Measurements from ENCODE around the gene ADAMTS8. TPM values are rescaled to one million over a fixed set of nuclear protein-coding genes. Genes with fewer than 3 reads are reported as not detected.

The ADAMTS8 gene
- total RNA-seq, 1 donor from 2014 or later: 0.21 TPM

DNA sequence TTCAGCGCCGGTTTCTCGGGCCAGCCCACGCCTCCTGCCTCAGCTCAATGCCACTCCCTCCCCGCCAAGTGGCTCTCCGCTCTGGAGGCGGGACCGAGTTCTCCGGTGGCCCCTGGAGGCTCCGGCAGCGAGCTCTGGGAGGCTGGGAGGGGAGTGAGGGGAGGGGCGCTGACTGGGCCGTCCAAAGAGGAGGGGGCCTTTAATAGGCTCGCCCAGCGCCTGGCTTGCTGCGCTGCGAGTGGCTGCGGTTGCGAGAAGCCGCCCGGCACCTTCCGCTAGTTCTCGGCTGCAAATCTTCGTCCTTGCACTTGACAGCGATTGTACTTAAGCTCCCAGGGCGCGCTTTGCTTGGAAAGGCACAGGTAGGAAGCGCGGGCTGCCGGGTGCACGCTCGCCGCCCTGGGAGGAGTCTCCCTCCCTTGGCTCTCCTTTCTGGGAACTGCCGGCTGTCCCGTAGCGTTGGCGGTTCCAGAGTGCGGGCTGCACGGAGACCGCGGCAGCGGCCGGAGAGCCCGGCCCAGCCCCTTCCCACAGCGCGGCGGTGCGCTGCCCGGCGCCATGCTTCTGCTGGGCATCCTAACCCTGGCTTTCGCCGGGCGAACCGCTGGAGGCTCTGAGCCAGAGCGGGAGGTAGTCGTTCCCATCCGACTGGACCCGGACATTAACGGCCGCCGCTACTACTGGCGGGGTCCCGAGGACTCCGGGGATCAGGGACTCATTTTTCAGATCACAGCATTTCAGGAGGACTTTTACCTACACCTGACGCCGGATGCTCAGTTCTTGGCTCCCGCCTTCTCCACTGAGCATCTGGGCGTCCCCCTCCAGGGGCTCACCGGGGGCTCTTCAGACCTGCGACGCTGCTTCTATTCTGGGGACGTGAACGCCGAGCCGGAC is 20.3 kb upstream of the ADAMTS8 start, which contains the start of gene ADAMTS15:
Gene ADAMTS15 (plus strand): TSS at position 230 of the 894 bp plus-strand sequence. CDS start 329 bp downstream, at position 559.
- DNase-seq (ENCODE audit: low read depth, low spot score): peak; percentile 81
- Mint-ChIP-seq H3K4me3 (peak within 1 kb of the TSS; percentile 95), H3K27me3 (ENCODE audit: low read depth) (peaks cover 32% of the 10 kb centered on the region)

DNA sequence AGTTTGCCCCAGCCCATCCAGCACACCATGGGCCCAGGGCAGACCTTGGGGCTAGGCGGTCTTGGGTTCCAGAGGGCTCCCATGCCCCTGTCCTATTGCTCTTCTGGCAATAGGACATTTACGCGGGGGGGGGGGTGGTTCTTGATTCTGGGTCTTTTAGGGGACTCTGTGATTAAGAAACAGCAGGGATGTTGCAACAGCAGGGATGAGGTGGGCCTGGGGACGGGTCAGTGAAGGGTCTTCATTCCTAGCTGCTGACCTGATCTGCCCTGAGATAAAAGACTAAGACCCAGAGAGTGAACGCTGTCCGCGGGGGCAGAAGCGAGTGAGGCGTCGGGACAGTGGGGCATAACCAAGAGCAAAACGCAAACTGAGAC is 19.6 kb upstream of the ADAMTS8 start:
- no peaks in the 10 kb centered on the region for H3K9me3 Mint-ChIP-seq
- DNase-seq (ENCODE audit: low read depth, low spot score): no peak
- no peaks in the 10 kb centered on the region for H3K36me3 Mint-ChIP-seq (ENCODE audit: low read depth)
- H3K4me1 Mint-ChIP-seq: peaks cover 21% of the 10 kb centered on the region
- TF ChIP-seq, protein P1, sequence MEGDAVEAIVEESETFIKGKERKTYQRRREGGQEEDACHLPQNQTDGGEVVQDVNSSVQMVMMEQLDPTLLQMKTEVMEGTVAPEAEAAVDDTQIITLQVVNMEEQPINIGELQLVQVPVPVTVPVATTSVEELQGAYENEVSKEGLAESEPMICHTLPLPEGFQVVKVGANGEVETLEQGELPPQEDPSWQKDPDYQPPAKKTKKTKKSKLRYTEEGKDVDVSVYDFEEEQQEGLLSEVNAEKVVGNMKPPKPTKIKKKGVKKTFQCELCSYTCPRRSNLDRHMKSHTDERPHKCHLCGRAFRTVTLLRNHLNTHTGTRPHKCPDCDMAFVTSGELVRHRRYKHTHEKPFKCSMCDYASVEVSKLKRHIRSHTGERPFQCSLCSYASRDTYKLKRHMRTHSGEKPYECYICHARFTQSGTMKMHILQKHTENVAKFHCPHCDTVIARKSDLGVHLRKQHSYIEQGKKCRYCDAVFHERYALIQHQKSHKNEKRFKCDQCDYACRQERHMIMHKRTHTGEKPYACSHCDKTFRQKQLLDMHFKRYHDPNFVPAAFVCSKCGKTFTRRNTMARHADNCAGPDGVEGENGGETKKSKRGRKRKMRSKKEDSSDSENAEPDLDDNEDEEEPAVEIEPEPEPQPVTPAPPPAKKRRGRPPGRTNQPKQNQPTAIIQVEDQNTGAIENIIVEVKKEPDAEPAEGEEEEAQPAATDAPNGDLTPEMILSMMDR (conservative IDR thresholded peaks at IDR 0.05): no peak
- H3K4me3 Mint-ChIP-seq: peak overlapping the region; percentile 95
- H3K27ac Mint-ChIP-seq (ENCODE audit: unreplicated experiment): no peak overlapping the region
- H3K27me3 Mint-ChIP-seq (ENCODE audit: low read depth): peaks cover 29% of the 10 kb centered on the region

More for the DNA sequence above, 20.3 kb upstream of the ADAMTS8 start, which contains the start of gene ADAMTS15:
- Mint-ChIP-seq H3K27ac (ENCODE audit: unreplicated experiment) (no peak within 1 kb of the TSS), H3K4me1 (peaks cover 24% of the 10 kb centered on the region), H3K9me3 (no peaks in the 10 kb centered on the region), H3K36me3 (ENCODE audit: low read depth) (no peaks in the 10 kb centered on the region)
- TF ChIP-seq, protein P1 (conservative IDR thresholded peaks at IDR 0.05): no peak

DNA sequence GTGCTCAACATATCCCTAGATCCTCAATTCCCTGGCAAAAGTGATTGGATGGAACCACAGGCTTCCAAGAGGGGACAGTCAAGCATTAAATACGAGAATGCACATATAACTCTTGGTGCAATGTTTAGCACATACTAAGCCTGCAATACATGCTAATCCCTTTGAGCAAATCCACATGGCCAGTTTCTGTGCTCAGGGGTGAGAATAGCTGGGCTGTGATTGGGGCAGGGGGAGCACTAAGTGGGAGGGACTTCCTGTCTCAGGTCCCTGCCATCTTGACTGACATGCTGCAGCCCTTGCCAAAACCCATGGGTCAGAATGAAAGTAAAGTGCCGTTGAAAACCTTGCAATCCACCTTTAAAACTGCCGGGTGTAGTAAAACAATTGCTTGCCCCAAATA is 17.4 kb upstream of the ADAMTS8 start:
- DNase-seq (ENCODE audit: low read depth, low spot score): no peak
- Mint-ChIP-seq H3K27me3 (ENCODE audit: low read depth) (peaks cover 17% of the 10 kb centered on the region), H3K27ac (ENCODE audit: unreplicated experiment) (no peak overlapping the region), H3K36me3 (ENCODE audit: low read depth) (no peaks in the 10 kb centered on the region), H3K4me3 (peak overlapping the region; percentile 8), H3K4me1 (peaks cover 13% of the 10 kb centered on the region), H3K9me3 (no peaks in the 10 kb centered on the region)
- TF ChIP-seq, protein P1 (conservative IDR thresholded peaks at IDR 0.05): no peak

DNA sequence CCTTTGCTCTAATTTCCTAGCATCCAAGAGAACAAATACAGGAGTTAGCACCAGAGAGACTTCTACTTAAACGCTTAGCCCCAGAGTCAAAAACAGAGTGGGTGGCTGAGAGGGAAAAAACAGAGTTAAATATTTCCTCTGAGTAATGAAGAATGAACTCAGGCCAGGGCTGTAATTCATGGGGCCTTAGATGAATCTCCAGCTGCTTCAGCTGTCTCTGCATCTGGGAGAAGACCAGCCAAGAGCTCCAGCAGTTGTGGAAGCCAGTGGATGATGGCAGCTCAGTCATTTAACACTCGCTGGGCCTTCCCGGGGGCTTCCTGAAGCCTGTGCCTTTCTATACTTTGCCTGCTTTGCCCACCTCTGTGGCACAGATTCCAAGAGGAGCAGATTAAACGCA is 14.3 kb upstream of the ADAMTS8 start:
- Mint-ChIP-seq H3K9me3 (no peaks in the 10 kb centered on the region), H3K27me3 (ENCODE audit: low read depth) (peaks cover 3% of the 10 kb centered on the region), H3K4me1 (peaks cover 8% of the 10 kb centered on the region), H3K36me3 (ENCODE audit: low read depth) (no peaks in the 10 kb centered on the region), H3K27ac (ENCODE audit: unreplicated experiment) (no peak overlapping the region), H3K4me3 (no peak overlapping the region)
- DNase-seq (ENCODE audit: low read depth, low spot score): no peak
- TF ChIP-seq, protein P1 (conservative IDR thresholded peaks at IDR 0.05): no peak

DNA sequence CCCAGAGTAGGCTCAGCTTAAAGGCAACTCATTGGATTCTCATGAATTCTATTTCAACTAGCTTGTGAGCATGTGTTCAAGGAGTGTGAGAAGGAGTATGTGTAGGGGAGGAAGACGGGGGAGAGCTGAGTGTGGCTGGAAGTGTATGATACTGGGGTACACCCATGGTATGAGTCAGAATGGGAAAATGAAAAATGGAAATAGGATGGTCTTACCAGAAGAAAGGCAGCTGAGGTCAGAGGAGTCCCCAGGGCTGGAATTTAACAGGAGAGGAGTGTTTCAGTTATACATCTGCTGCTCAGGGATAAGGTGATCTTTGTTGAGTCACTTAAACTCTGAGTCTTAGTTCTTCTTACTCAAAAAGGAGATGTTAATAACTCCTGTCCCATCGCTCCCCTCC is 13.3 kb upstream of the ADAMTS8 start:
- peaks cover 3% of the 10 kb centered on the region for H3K27me3 Mint-ChIP-seq (ENCODE audit: low read depth)
- no peak for DNase-seq (ENCODE audit: low read depth, low spot score)
- TF ChIP-seq, protein P1 (conservative IDR thresholded peaks at IDR 0.05): no peak

More for the DNA sequence above, 13.3 kb upstream of the ADAMTS8 start:
- Mint-ChIP-seq H3K4me3 (no peak overlapping the region), H3K27ac (ENCODE audit: unreplicated experiment) (no peak overlapping the region), H3K36me3 (ENCODE audit: low read depth) (no peaks in the 10 kb centered on the region), H3K9me3 (no peaks in the 10 kb centered on the region), H3K4me1 (peaks cover 8% of the 10 kb centered on the region)
